ENCODE measurements around the gene C10orf53.

- TF ChIP-seq CTCF (IDR thresholded peaks at IDR 0.05): no peak
- no peak for TF ChIP-seq POLR2A (IDR thresholded peaks at IDR 0.05)
These were observed 20.8 kb downstream of the C10orf53 start for GRCh38 chr10:49700211-49700610.

Measured in suprapubic skin (tissue), 3 donors.